ENCODE measurements around the gene GYG2. TPM values are rescaled to one million over a fixed set of nuclear protein-coding genes. Genes with fewer than 3 reads are reported as not detected.

The GYG2 gene
- total and polyA plus RNA-seq, 2 donors (not counting 1 experiment from before 2014, with no cell fraction given) = 8.9 to 10.6 TPM

DNA sequence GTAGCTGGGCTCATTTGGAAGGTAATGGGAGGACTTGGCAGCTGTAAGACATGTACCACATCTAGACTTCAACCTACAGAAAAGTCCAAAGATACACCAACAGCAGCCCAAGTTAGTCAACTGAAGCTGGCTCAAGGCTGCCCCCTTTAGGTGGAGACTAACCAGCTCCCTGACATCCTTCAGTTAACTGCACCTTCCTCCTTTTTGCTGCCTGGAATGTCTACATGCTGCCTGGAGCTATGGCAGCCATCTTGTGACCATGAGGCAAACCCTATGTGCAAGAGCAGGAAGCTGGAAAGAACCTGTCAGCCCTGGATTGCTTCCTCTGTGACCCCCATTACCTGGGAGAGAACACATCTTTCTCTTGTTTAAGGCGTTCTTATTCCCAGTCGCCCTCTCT lies 74.6 kb downstream of the GYG2 start:
- H3K4me2 ChIP-seq (ENCODE audit: extremely low read depth, insufficient read depth, low read length) = no peak overlapping the region
- H4K20me1 ChIP-seq (ENCODE audit: control insufficient read depth, extremely low read depth, insufficient read depth, low read length) = no peaks in the 10 kb centered on the region
- no peak for TF ChIP-seq CTCF (conservative IDR thresholded peaks at IDR 0.05 in 1 of 2, IDR thresholded peaks at IDR 0.05 in 1 of 2; ENCODE audit: low read depth in 1 of 2, low read length in 2 of 2)
- H3K79me2 ChIP-seq (ENCODE audit: control insufficient read depth, insufficient read depth, low read length) = no peaks in the 10 kb centered on the region
- no peaks in the 10 kb centered on the region for H3K27me3 ChIP-seq (ENCODE audit: control insufficient read depth, insufficient read depth, low read length)
- no peak overlapping the region for H2AFZ ChIP-seq (ENCODE audit: low read length)
- DNase-seq (ENCODE audit: low read depth in 2 of 2) = no peak
- H3K4me1 ChIP-seq (ENCODE audit: control insufficient read depth, extremely low read depth, insufficient read depth, low read length) = no peaks in the 10 kb centered on the region
- no peaks in the 10 kb centered on the region for H3K36me3 ChIP-seq (ENCODE audit: control insufficient read depth, insufficient read depth, low read length)
- no peak overlapping the region for H3K9ac ChIP-seq (ENCODE audit: insufficient read depth, low read length)
- no peak overlapping the region for H3K27ac ChIP-seq (ENCODE audit: insufficient read depth, low read length)
- H3K9me3 ChIP-seq (ENCODE audit: control insufficient read depth, insufficient read depth, low read depth, low read length) = no peaks in the 10 kb centered on the region
- no peak overlapping the region for H3K4me3 ChIP-seq (replicated peaks in 1 of 4; ENCODE audit: control extremely low read depth in 1 of 4, insufficient read depth in 1 of 4, low read depth in 3 of 4, low read length in 4 of 4)

GRCh38 chrX:2907295-2907694 lies 78.6 kb downstream of the GYG2 start:
- Histone ChIP-seq H3K9me3 (ENCODE audit: control insufficient read depth, insufficient read depth, low read depth, low read length) (no peaks in the 10 kb centered on the region), H3K79me2 (ENCODE audit: control insufficient read depth, insufficient read depth, low read length) (no peaks in the 10 kb centered on the region), H3K36me3 (ENCODE audit: control insufficient read depth, insufficient read depth, low read length) (no peaks in the 10 kb centered on the region), H3K4me1 (ENCODE audit: control insufficient read depth, extremely low read depth, insufficient read depth, low read length) (no peaks in the 10 kb centered on the region), H4K20me1 (ENCODE audit: control insufficient read depth, extremely low read depth, insufficient read depth, low read length) (no peaks in the 10 kb centered on the region), H3K4me3 (replicated peaks in 1 of 4; ENCODE audit: control extremely low read depth in 1 of 4, insufficient read depth in 1 of 4, low read depth in 3 of 4, low read length in 4 of 4) (no peak overlapping the region), H2AFZ (ENCODE audit: low read length) (no peak overlapping the region), H3K27me3 (ENCODE audit: control insufficient read depth, insufficient read depth, low read length) (no peaks in the 10 kb centered on the region), H3K9ac (ENCODE audit: insufficient read depth, low read length) (no peak overlapping the region), H3K4me2 (ENCODE audit: extremely low read depth, insufficient read depth, low read length) (no peak overlapping the region), H3K27ac (ENCODE audit: insufficient read depth, low read length) (no peak overlapping the region)
- no peak for TF ChIP-seq EZH2 (IDR thresholded peaks at IDR 0.05; ENCODE audit: low read length, missing control alignments)
- TF ChIP-seq CTCF (conservative IDR thresholded peaks at IDR 0.05 in 1 of 2, IDR thresholded peaks at IDR 0.05 in 1 of 2; ENCODE audit: low read depth in 1 of 2, low read length in 2 of 2) = no peak
- no peak for DNase-seq (ENCODE audit: low read depth in 2 of 2)

- no peak overlapping the region for H3K27ac ChIP-seq (ENCODE audit: insufficient read depth, low read length)
- H2AFZ ChIP-seq (ENCODE audit: low read length) = no peak overlapping the region
- no peaks in the 10 kb centered on the region for H3K27me3 ChIP-seq (ENCODE audit: control insufficient read depth, insufficient read depth, low read length)
- H3K36me3 ChIP-seq (ENCODE audit: control insufficient read depth, insufficient read depth, low read length) = no peaks in the 10 kb centered on the region
- TF ChIP-seq CTCF (conservative IDR thresholded peaks at IDR 0.05 in 1 of 2, IDR thresholded peaks at IDR 0.05 in 1 of 2; ENCODE audit: low read depth in 1 of 2, low read length in 2 of 2) (no peak), EZH2 (IDR thresholded peaks at IDR 0.05; ENCODE audit: low read length, missing control alignments) (no peak)
- H3K4me2 ChIP-seq (ENCODE audit: extremely low read depth, insufficient read depth, low read length) = no peak overlapping the region
- H3K4me3 ChIP-seq (replicated peaks in 1 of 4; ENCODE audit: control extremely low read depth in 1 of 4, insufficient read depth in 1 of 4, low read depth in 3 of 4, low read length in 4 of 4) = no peak overlapping the region
- no peaks in the 10 kb centered on the region for H4K20me1 ChIP-seq (ENCODE audit: control insufficient read depth, extremely low read depth, insufficient read depth, low read length)
- H3K4me1 ChIP-seq (ENCODE audit: control insufficient read depth, extremely low read depth, insufficient read depth, low read length) = no peaks in the 10 kb centered on the region
- no peak overlapping the region for H3K9ac ChIP-seq (ENCODE audit: insufficient read depth, low read length)
- H3K9me3 ChIP-seq (ENCODE audit: control insufficient read depth, insufficient read depth, low read depth, low read length) = no peaks in the 10 kb centered on the region
- no peaks in the 10 kb centered on the region for H3K79me2 ChIP-seq (ENCODE audit: control insufficient read depth, insufficient read depth, low read length)
- DNase-seq (ENCODE audit: low read depth in 2 of 2) = no peak
Observed at GRCh38 chrX:2908125-2908685, 79.5 kb downstream of the GYG2 start.
